ENCODE measurements around the gene UFSP1. TPM values are rescaled to one million over a fixed set of nuclear protein-coding genes. Genes with fewer than 3 reads are reported as not detected.
"Not testable (repeated sequence)": the region's sequence is repeated elsewhere in the genome, so short reads cannot be mapped to it uniquely, and the experiment has no call there.

Gene UFSP1
- total RNA-seq, 1 experiment from 2014 or later = 3.3 TPM

DNA sequence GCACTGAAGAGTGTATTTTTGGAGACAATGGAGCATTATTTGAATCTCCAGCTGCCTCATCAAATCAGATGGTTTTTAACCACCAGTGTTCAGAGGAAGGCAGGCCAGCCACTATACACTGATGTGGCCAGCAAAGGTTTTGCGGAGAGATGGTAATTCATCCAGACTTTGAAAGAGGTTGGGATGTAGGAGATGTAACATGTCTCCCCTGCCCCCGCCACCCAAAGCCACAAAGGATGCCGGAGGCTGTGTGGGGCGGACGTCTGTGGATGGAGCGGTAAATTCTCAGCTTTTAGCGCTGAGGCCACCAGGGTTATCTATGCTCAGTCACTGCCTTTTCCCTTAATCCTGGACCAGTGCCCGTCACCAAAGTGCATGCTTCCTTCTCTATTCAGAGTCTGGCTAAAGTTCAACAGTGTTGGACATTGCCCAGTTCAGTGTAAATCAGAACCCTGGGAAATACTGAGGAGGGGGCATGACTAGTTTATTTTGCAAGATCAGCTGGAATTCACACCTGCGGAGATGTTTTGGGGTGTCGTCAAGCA is 26.0 kb downstream of the UFSP1 start:
- Histone ChIP-seq H3K9me3 (ENCODE audit: low read length) (no peaks in the 10 kb centered on the region), H3K4me1 (ENCODE audit: low read length) (peaks cover 17% of the 10 kb centered on the region), H3K79me2 (ENCODE audit: low read length) (peaks cover 21% of the 10 kb centered on the region), H3K36me3 (ENCODE audit: insufficient read depth, low read length) (0 out of 2 replicates have a peak, but pooled peaks cover 3% of the 10 kb centered on the region), H3K4me3 (ENCODE audit: low read length) (no peak overlapping the region), H4K20me1 (ENCODE audit: insufficient read depth, low read depth, low read length) (no peaks in the 10 kb centered on the region), H3K9ac (ENCODE audit: low read length) (no peak overlapping the region), H3K27ac (ENCODE audit: low read length) (no peak overlapping the region), H3K27me3 (ENCODE audit: low read length) (no peaks in the 10 kb centered on the region), H2AFZ (ENCODE audit: low read length) (no peak overlapping the region), H3K9me2 (replicated peaks; ENCODE audit: insufficient read depth, low read length) (no peaks in the 10 kb centered on the region), H3K4me2 (ENCODE audit: low read depth, low read length, poor library complexity, severe bottlenecking) (no peak overlapping the region)
- DNase-seq = no peak

DNA sequence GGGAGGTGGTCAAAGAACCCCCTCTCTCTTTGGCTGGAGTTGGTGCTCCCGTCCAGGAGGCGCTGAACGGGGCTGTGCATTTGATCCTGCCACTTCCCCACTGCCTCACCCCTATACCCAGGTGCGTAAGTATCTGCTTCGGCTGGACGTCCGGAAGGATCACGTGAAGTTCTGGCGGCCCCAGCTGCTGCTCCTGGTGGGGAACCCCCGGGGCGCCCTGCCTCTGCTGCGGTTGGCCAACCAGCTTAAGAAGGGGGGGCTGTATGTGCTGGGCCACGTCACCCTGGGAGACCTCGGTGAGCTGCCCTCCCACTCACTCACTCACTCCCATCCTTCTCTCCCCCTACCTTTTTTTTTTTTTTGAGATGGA is 27.9 kb downstream of the UFSP1 start:
- no peak overlapping the region for H3K27ac ChIP-seq (ENCODE audit: low read length)
- H4K20me1 ChIP-seq (ENCODE audit: insufficient read depth, low read depth, low read length) = 0 out of 2 replicates have a peak, but pooled peaks cover 2% of the 10 kb centered on the region
- H3K4me3 ChIP-seq (ENCODE audit: low read length) = no peak overlapping the region
- no peaks in the 10 kb centered on the region for H3K9me2 ChIP-seq (replicated peaks; ENCODE audit: insufficient read depth, low read length)
- DNase-seq = no peak
- H2AFZ ChIP-seq (ENCODE audit: low read length) = no peak overlapping the region
- H3K79me2 ChIP-seq (ENCODE audit: low read length) = peaks cover 8% of the 10 kb centered on the region
- no peaks in the 10 kb centered on the region for H3K27me3 ChIP-seq (ENCODE audit: low read length)
- no peak overlapping the region for H3K9ac ChIP-seq (ENCODE audit: low read length)
- peaks cover 3% of the 10 kb centered on the region for H3K4me1 ChIP-seq (ENCODE audit: low read length)
- 0 out of 2 replicates have a peak, but pooled peaks cover 3% of the 10 kb centered on the region for H3K36me3 ChIP-seq (ENCODE audit: insufficient read depth, low read length)
- no peaks in the 10 kb centered on the region for H3K9me3 ChIP-seq (ENCODE audit: low read length)
- H3K4me2 ChIP-seq (ENCODE audit: low read depth, low read length, poor library complexity, severe bottlenecking) = no peak overlapping the region

DNA sequence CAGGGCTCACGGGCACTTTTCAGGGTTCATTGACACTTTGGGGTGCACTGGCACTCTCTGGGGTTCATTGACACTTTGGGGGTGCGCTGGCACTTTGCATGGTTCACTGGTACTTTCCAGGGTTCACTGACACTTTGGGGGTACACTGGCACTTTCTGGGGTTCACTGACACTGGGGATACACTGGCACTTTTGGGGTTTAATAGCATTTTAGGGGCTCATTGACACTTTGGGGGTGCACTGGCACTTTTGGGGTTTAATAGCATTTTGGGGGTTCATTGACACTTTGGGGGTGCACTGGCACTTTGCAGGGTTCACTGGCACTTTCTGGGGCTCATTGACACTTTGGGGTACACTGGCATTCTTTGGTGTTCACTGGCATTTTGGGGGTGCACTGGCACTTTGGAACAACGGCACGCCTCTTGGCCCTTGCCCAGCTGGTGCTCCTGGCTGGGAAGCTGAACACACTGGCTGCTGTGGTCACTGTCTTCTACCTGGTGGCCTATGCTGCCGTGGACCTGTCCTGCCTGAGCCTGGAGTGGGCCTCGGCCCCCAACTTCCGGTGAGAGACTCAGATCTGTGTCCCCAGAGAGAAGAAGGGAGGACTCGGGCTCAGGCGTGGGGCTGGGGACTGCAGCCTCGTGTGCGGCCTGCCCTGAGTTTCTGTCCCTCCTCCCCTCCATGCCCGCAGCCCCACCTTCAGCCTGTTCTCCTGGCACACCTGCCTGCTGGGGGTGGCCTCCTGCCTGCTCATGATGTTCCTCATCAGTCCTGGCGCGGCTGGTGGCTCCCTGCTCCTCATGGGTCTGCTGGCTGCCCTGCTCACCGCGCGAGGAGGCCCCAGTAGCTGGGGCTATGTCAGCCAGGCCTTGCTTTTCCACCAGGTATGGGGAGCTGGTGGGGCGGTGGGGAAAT is 28.6 kb downstream of the UFSP1 start:
- DNase-seq = no peak
- H2AFZ ChIP-seq (ENCODE audit: low read length) = no peak overlapping the region
- H3K9me3 ChIP-seq (ENCODE audit: low read length) = no peaks in the 10 kb centered on the region
- H4K20me1 ChIP-seq (ENCODE audit: insufficient read depth, low read depth, low read length) = 0 out of 2 replicates have a peak, but pooled peaks cover 2% of the 10 kb centered on the region
- no peaks in the 10 kb centered on the region for H3K9me2 ChIP-seq (replicated peaks; ENCODE audit: insufficient read depth, low read length)
- no peak overlapping the region for H3K4me3 ChIP-seq (ENCODE audit: low read length)
- no peak overlapping the region for H3K27ac ChIP-seq (ENCODE audit: low read length)
- H3K9ac ChIP-seq (ENCODE audit: low read length) = no peak overlapping the region
- no peaks in the 10 kb centered on the region for H3K27me3 ChIP-seq (ENCODE audit: low read length)
- no peaks in the 10 kb centered on the region for H3K4me1 ChIP-seq (ENCODE audit: low read length)
- 0 out of 2 replicates have a peak, but pooled peaks cover 3% of the 10 kb centered on the region for H3K36me3 ChIP-seq (ENCODE audit: insufficient read depth, low read length)
- H3K4me2 ChIP-seq (ENCODE audit: low read depth, low read length, poor library complexity, severe bottlenecking) = no peak overlapping the region
- H3K79me2 ChIP-seq (ENCODE audit: low read length) = peaks cover 7% of the 10 kb centered on the region

DNA sequence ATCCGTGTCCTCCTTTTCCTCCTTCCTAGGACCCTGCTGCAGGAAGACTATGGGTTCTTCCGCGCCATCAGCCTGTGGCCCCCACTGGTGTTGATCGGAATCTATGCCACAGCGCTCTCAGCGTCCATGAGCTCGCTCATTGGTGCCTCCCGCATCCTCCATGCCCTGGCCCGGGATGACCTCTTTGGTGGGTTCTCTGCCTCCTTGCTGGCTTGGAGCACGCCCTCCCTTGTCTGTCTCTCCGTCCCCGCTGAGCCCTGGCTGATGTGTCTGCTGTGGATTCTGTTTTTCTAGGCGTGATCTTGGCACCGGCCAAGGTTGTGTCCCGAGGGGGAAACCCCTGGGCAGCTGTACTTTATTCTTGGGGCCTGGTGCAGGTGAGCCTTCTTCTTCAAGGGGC is 29.7 kb downstream of the UFSP1 start:
- peaks cover 3% of the 10 kb centered on the region; the same call in 1 of the 2 replicates for H3K36me3 ChIP-seq (ENCODE audit: insufficient read depth, low read length)
- H3K4me3 ChIP-seq (ENCODE audit: low read length) = no peak overlapping the region
- no peak overlapping the region for H2AFZ ChIP-seq (ENCODE audit: low read length)
- no peaks in the 10 kb centered on the region for H3K9me3 ChIP-seq (ENCODE audit: low read length)
- no peak overlapping the region for H3K4me2 ChIP-seq (ENCODE audit: low read depth, low read length, poor library complexity, severe bottlenecking)
- H3K9ac ChIP-seq (ENCODE audit: low read length) = no peak overlapping the region
- peaks cover 18% of the 10 kb centered on the region for H3K79me2 ChIP-seq (ENCODE audit: low read length)
- no peak overlapping the region for H3K27ac ChIP-seq (ENCODE audit: low read length)
- H3K9me2 ChIP-seq (replicated peaks; ENCODE audit: insufficient read depth, low read length) = no peaks in the 10 kb centered on the region
- no peaks in the 10 kb centered on the region for H3K4me1 ChIP-seq (ENCODE audit: low read length)
- no peaks in the 10 kb centered on the region for H3K27me3 ChIP-seq (ENCODE audit: low read length)
- no peak for DNase-seq
- 0 out of 2 replicates have a peak, but pooled peaks cover 2% of the 10 kb centered on the region for H4K20me1 ChIP-seq (ENCODE audit: insufficient read depth, low read depth, low read length)

DNA sequence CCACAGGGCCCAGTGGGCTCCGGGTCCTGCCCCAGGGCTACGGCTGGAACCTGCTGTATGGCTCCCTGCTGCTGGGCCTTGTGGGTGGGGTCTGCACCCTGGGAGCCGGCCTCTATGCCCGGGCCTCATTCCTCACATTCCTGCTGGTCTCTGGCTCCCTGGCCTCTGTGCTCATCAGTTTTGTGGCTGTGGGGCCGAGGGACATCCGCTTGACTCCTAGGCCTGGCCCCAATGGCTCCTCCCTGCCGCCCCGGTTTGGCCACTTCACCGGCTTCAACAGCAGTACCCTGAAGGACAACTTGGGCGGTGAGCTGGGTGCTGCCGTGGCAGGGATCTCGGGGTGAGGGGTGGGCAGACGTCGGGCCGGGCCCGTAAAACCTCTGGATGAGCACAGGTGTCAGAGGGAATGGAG is 32.6 kb downstream of the UFSP1 start:
- Histone ChIP-seq H4K20me1 (ENCODE audit: insufficient read depth, low read depth, low read length) (0 out of 2 replicates have a peak, but pooled peaks cover 2% of the 10 kb centered on the region), H3K27me3 (ENCODE audit: low read length) (no peaks in the 10 kb centered on the region), H3K4me1 (ENCODE audit: low read length) (peaks cover 9% of the 10 kb centered on the region), H3K9me2 (replicated peaks; ENCODE audit: insufficient read depth, low read length) (no peaks in the 10 kb centered on the region), H3K9me3 (ENCODE audit: low read length) (no peaks in the 10 kb centered on the region), H3K4me3 (ENCODE audit: low read length) (no peak overlapping the region), H3K36me3 (ENCODE audit: insufficient read depth, low read length) (peaks cover 3% of the 10 kb centered on the region; the same call in 1 of the 2 replicates), H3K9ac (ENCODE audit: low read length) (no peak overlapping the region), H3K27ac (ENCODE audit: low read length) (no peak overlapping the region), H3K79me2 (ENCODE audit: low read length) (peaks cover 40% of the 10 kb centered on the region), H3K4me2 (ENCODE audit: low read depth, low read length, poor library complexity, severe bottlenecking) (no peak overlapping the region), H2AFZ (ENCODE audit: low read length) (no peak overlapping the region)
- DNase-seq = no peak

DNA sequence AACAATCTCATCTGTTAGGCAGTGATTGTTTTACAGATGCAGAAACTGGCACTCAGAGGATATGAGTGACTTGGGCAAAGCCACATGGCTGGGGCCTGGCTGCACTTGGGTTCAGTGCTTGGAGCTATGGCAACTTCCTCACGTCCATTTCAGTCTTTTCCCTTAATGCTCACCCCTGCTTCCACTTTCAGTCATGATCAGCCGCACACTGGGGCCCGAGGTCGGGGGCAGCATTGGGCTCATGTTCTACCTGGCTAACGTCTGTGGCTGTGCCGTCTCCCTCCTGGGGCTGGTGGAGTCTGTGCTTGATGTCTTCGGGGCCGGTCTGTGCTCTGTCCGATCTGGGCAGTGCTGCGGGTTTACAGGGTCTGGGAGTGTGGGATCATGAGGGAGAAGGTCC is 34.0 kb downstream of the UFSP1 start:
- Histone ChIP-seq H3K79me2 (ENCODE audit: low read length) (peaks cover 40% of the 10 kb centered on the region), H2AFZ (ENCODE audit: low read length) (no peak overlapping the region), H3K4me3 (ENCODE audit: low read length) (no peak overlapping the region), H4K20me1 (ENCODE audit: insufficient read depth, low read depth, low read length) (0 out of 2 replicates have a peak, but pooled peaks cover 2% of the 10 kb centered on the region), H3K9ac (ENCODE audit: low read length) (no peak overlapping the region), H3K4me1 (ENCODE audit: low read length) (peaks cover 18% of the 10 kb centered on the region), H3K36me3 (ENCODE audit: insufficient read depth, low read length) (peaks cover 3% of the 10 kb centered on the region; the same call in 1 of the 2 replicates), H3K9me2 (replicated peaks; ENCODE audit: insufficient read depth, low read length) (no peaks in the 10 kb centered on the region), H3K27me3 (ENCODE audit: low read length) (no peaks in the 10 kb centered on the region), H3K4me2 (ENCODE audit: low read depth, low read length, poor library complexity, severe bottlenecking) (no peak overlapping the region), H3K27ac (ENCODE audit: low read length) (no peak overlapping the region), H3K9me3 (ENCODE audit: low read length) (no peaks in the 10 kb centered on the region)
- no peak for DNase-seq

DNA sequence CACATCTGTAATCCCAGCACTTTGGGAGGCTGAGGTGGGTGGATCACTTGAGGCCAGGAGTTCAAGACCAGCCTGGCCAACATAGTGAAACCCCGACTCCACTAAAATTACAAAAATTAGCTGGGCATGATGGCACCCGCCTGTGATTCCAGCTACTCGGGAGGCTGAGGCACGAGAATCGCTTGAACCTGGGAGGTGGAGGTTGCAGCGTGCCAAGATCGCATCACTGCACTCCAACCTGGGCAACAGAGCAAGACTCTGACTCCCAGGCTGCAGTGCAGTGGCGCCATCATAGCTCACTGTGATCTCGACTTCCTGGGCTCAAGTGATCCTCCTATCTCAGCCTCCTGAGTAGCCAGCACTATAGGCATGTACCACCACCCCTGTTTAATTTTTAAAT is 34.6 kb downstream of the UFSP1 start:
- H4K20me1 ChIP-seq (ENCODE audit: insufficient read depth, low read depth, low read length); H3K4me2 ChIP-seq (ENCODE audit: low read depth, low read length, poor library complexity, severe bottlenecking): not testable (repeated sequence)
- peaks cover 40% of the 10 kb centered on the region for H3K79me2 ChIP-seq (ENCODE audit: low read length)

More for the DNA sequence above, 34.6 kb downstream of the UFSP1 start:
- not testable (repeated sequence) for H3K9me3 ChIP-seq (ENCODE audit: low read length); H3K9ac ChIP-seq (ENCODE audit: low read length); H3K4me3 ChIP-seq (ENCODE audit: low read length); H3K27me3 ChIP-seq (ENCODE audit: low read length); H3K9me2 ChIP-seq (replicated peaks; ENCODE audit: insufficient read depth, low read length); H3K27ac ChIP-seq (ENCODE audit: low read length); H3K36me3 ChIP-seq (ENCODE audit: insufficient read depth, low read length); DNase-seq; H2AFZ ChIP-seq (ENCODE audit: low read length)
- H3K4me1 ChIP-seq (ENCODE audit: low read length) = peaks cover 18% of the 10 kb centered on the region

Data from Karpas-422 (cell line).